Measurements from ENCODE around the gene RTN4RL1.
"Not testable (repeated sequence)": the region's sequence is repeated elsewhere in the genome, so short reads cannot be mapped to it uniquely, and the experiment has no call there.

Gene RTN4RL1

GRCh38 chr17:1914661-1915083, 110.5 kb downstream of the RTN4RL1 start:
- no peak for DNase-seq

DNA sequence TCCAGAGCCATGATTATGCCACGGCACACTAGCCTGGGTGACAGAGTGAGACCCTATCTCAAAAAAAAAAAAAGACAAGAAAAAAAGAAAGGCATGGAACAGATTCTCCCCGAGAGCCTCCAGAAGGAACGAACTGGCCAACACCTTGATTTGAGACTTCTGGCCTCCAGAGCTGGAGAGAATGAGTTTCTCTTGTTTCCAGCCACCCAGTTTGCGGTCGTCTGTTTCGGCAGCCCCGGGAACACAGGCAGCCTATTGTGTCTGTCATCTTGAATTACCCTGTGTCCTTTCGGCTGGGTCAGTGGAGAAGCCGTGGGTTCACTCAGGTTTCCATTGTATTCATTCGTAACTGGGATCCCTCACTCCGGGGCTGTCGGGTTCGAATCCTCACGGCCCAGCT, 111.4 kb downstream of the RTN4RL1 start:
- no peak for DNase-seq

- no peak for DNase-seq
Observed at GRCh38 chr17:1912146-1912545, 113.0 kb downstream of the RTN4RL1 start.

DNA sequence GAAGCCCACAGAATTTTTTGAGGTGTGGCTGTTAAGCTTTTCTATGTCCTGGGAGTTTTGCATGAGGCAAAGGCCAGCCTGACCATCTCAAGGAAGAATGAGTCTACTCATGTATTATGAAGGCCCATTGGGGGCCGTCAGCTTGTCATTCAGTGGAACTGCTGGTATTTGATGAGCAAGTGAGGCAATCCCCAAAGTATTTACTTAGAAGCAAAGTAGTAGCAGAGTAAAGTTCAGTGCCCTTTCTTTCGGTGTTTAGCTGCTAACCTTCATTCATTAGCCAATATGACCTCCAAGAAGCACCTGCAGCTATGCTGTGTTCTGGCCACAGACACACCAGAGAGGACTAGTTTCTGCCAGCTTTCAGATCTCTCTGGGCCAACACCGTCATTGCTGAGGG, 115.1 kb downstream of the RTN4RL1 start:
- no peak for DNase-seq

GRCh38 chr17:1908699-1909309, 116.3 kb downstream of the RTN4RL1 start:
- no peak for DNase-seq

GRCh38 chr17:1907909-1908698, 117.0 kb downstream of the RTN4RL1 start:
- no peak for DNase-seq

- DNase-seq: no peak
Observed at GRCh38 chr17:1907216-1907631, 117.9 kb downstream of the RTN4RL1 start.

DNA sequence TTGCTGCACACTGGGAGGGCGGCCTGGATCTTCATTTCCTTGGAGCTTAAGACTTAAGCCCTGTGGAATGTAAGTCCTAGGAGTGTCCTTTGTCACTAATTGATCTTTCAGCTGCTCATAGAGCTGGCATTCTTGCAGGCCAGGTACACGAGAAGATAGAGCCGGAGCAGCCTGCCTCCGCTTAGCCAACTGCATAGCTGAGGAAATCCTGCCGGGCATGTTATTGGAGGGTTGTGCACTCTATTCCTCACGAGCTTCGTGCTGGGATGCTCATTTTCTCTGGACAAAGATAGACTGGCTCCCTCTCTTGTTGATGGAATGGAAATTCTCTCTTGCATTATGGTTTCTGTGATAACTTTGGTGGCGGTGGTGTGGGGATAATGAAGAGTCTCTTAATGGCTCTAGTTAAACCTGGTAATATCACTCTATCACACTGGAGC, 118.5 kb downstream of the RTN4RL1 start:
- DNase-seq: no peak

- DNase-seq: no peak
Observed at GRCh38 chr17:1905190-1905913, 119.8 kb downstream of the RTN4RL1 start.

- DNase-seq: no peak
Observed at GRCh38 chr17:1904273-1905182, 120.6 kb downstream of the RTN4RL1 start.

DNA sequence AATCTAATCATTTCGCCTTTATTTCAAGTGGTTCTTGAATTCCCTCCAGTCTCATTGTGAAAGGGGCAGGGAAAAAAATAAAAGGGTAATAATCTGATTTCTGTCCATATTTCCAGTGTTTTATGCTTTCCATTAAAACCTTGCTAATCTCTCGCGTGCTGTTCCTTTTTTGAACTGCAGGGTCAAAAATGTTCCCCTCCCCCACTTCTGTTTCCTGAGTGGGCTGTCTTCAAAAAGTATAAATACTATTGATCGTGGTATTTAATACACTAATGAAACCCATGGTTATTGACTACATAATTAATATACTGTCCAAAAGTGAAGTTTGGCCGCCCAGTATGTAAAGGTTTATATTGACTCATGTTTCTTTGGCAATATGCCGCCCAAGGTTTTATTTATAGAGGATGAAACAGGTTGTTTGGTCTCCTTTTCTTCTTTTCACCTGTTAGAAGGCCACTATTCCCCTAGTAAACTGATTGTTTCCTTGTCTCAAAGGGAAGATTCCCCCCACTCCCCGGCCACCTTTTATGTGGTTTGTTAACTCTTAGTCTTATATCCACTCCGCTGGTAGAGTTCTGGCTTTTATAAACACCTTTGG, 125.6 kb downstream of the RTN4RL1 start:
- no peak for DNase-seq

GRCh38 chr17:1898872-1899271, 126.3 kb downstream of the RTN4RL1 start:
- no peak for DNase-seq

- DNase-seq: no peak
Observed at GRCh38 chr17:1898332-1898731, 126.8 kb downstream of the RTN4RL1 start.

GRCh38 chr17:1897105-1897656, 128.0 kb downstream of the RTN4RL1 start:
- no peak for DNase-seq

DNA sequence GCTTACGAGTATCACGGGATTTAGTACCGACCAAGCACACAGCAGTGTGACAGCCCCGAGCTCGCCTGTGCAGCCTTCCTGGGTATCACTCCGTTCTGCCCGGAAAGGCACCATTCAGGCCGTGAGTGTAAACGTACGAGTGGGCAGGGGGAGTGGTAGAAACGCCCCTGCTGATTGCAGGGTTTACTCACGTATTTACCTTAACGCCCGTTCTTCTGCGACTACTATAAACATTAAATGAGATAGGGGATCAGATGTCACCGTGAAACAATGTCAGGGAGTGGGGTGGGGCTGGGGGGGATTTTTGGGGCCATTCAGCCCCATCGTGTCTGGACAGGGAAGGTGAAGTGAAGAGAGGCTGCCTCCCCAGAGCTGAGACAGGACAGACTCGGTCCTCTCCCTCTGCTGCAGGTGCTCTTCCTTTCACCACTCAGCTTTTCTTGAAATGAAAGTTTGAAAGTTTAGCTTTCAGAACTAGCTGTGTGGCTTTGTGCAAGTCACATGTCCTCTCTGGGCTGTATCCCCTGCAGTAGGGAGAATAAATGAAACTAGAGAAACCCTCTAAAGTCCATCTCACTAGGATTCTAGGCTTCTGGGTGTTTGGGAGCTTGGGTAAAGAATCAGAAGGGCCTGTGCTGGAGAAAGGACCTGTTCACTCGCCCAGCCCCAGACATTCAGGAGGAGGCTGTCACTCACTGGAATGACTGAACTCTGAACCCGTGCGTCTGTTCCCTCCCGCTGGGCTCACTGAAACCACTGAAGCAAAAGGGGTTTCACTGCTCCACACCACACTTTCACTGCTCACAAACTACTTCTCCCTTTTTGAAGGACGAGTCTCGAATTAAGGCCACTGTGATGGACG, 128.7 kb downstream of the RTN4RL1 start:
- no peak for DNase-seq

DNA sequence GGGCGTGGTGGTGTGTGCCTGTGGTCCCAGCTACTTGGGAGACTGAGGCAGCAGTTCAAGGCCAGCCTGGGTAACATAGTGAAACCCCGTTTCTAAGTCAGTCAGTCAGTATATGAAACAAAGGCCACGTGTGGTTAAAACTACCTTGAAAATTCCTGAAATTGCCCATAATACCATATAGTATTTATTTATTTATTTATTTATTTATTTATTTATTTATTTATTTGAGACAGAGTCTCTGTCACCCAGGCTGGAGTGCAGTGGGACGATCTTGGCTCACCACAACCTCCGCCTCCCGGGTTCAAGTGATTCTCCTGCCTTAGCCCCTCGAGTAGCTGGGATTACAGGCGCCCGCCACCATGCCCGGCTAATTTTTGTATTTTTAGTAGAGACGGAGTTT, 129.7 kb downstream of the RTN4RL1 start:
- DNase-seq: not testable (repeated sequence)

DNA sequence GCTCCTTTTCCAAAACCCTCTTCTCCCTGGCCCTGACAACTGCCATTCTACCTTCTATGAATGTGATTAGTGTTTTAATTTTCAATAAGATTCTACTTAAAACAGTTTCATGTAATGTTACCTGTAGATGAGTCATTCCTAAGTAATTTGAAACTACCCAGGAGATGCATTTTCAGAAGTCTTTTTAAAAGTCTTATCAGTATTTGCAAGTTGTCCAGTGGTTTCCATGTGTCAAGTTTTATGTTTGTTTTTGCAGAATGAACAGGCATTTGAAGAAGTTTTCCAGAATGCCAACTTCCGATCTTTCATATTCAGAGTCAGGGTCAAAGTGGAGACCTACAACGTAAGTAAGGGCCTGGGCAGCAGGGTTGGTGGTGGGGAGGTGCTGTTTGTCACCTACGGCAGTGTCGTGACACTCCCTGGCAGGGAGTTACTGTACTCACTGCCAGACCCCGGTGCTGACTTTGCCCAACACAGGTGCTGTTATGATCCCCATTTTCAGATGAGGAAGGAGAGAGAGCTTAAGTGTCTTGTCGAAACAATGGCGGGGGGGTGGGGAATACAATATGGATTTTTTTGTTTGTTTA, 130.3 kb downstream of the RTN4RL1 start:
- no peak for DNase-seq

DNA sequence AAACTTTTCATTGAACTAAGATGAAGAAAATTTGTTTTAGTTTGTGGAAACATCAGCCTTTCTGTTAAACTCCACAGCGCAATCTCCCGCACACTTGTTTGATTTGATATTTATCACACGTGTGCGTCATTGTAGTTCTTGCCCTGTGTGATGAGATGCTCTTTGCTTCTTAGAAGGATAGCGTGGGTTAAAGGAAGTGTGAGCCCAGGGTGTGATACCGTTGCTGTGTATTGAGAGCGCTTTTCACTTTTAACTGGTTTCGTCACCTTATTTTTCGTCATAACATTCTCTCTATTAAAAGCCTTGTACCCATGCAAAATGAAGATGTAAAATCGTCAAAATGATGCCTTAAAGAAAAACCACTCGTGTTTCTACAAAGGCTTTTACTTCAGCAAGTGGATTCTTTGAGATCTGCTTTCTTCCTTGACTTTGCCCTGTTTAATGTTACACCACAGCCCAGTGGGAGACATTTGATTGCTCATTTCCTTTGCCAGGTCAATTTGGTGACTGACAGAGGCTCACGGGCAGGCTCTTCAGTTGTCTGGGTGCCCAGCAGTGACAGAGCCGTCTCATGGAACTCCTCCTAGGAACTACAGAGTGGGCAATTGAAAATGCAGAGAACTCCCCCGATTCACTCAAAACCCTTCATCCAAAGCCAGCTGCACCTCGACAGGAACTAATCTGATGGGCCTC, 134.2 kb downstream of the RTN4RL1 start:
- no peak for DNase-seq

DNA sequence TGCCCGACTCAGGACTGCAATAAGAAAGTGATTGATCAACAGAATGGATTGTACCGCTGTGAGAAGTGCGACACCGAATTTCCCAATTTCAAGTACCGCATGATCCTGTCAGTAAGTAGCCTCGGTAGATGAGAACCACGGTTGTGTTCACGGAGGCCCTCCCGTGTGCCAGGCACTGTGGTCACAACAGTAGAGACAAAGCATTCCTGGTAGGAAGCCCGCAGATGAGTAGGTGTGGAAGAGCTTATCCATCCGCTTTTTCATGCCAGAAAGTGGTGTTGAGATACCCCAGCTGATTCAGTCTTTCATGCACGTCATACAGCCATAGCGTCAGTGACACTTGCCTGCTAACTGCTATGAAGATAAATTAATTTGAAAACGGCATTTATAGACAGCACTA, 136.4 kb downstream of the RTN4RL1 start:
- DNase-seq: no peak

All from effector CD4-positive, alpha-beta T cell (primary cell).